Amniotic epithelial cell (primary cell): Measurements from ENCODE around the gene GNE.
"Not testable (repeated sequence)": the region's sequence is repeated elsewhere in the genome, so short reads cannot be mapped to it uniquely, and the experiment has no call there.

Experiments
- DNase-seq: peaks from one replicate; pipeline ENCODE4 v3.0.0-alpha.2; 2010; ENCODE audit warnings: low read depth

GNE gene

GRCh38 chr9:36258208-36258995 lies at the start of gene GNE:
Gene GNE, minus strand, starts transcription at chr9:36258448. Its CDS starts 9,093 bp downstream, at chr9:36249355.
- peak; percentile 94 for DNase-seq

- peak; percentile 26 for DNase-seq
Observed at GRCh38 chr9:36306471-36307306, 48.4 kb upstream of the GNE start.

- peak; percentile 81 for DNase-seq
Observed at GRCh38 chr9:36304366-36304765, 46.1 kb upstream of the GNE start.

GRCh38 chr9:36301227-36301626 lies 43.0 kb upstream of the GNE start:
- DNase-seq: no peak

GRCh38 chr9:36298566-36298965 lies 40.3 kb upstream of the GNE start:
- peak; percentile 85 for DNase-seq

- no peak for DNase-seq
Observed at GRCh38 chr9:36297798-36298197, 39.5 kb upstream of the GNE start.

GRCh38 chr9:36294996-36295395 lies 36.7 kb upstream of the GNE start:
- not testable (repeated sequence) for DNase-seq

- no peak for DNase-seq
Observed at GRCh38 chr9:36293918-36294317, 35.7 kb upstream of the GNE start.

GRCh38 chr9:36293171-36293570 lies 34.9 kb upstream of the GNE start:
- no peak for DNase-seq

GRCh38 chr9:36292641-36293040 lies 34.4 kb upstream of the GNE start:
- DNase-seq: no peak

- DNase-seq: no peak
Observed at GRCh38 chr9:36290996-36291395, 32.7 kb upstream of the GNE start.

GRCh38 chr9:36289836-36290435 lies 31.7 kb upstream of the GNE start:
- no peak for DNase-seq

- no peak for DNase-seq
Observed at GRCh38 chr9:36288070-36288469, 29.8 kb upstream of the GNE start.

GRCh38 chr9:36286388-36286787 lies 28.1 kb upstream of the GNE start:
- peak; percentile 40 for DNase-seq

- DNase-seq: no peak
Observed at GRCh38 chr9:36284226-36284625, 26.0 kb upstream of the GNE start.

- no peak for DNase-seq
Observed at GRCh38 chr9:36282275-36282674, 24.0 kb upstream of the GNE start.

- DNase-seq: no peak
Observed at GRCh38 chr9:36280989-36281388, 22.7 kb upstream of the GNE start.

GRCh38 chr9:36278243-36278642 lies 20.0 kb upstream of the GNE start:
- no peak for DNase-seq

- DNase-seq: peak; percentile 87
Observed at GRCh38 chr9:36276781-36277181, 18.5 kb upstream of the GNE start.

- no peak for DNase-seq
Observed at GRCh38 chr9:36276254-36276653, 18.0 kb upstream of the GNE start.

- DNase-seq: no peak
Observed at GRCh38 chr9:36275060-36275459, 16.8 kb upstream of the GNE start.

GRCh38 chr9:36273354-36273753 lies 15.1 kb upstream of the GNE start:
- not testable (repeated sequence) for DNase-seq

- peak; percentile 82 for DNase-seq
Observed at GRCh38 chr9:36268007-36268427, 9.8 kb upstream of the GNE start.
